Stimulated activated naive CD8-positive, alpha-beta T cell treated with anti-CD3 and anti-CD28 coated beads, Interleukin-15, Interleukin-2, amounts not matched to agents 100 U/mL and 50 U/mL, for 24 hours (primary cell): ENCODE results near the gene EXD2.
"Not testable (repeated sequence)": the region's sequence is repeated elsewhere in the genome, so short reads cannot be mapped to it uniquely, and the experiment has no call there.

Experiments used
- ATAC-seq: fragments of 150-1000 bp; cut with Tn5 transposase; one replicate; pipeline ENCODE4 v1.10.0; 2021
- DNase-seq: peaks from one replicate; pipeline ENCODE4 v3.0.0; 2021

The EXD2 gene

DNA sequence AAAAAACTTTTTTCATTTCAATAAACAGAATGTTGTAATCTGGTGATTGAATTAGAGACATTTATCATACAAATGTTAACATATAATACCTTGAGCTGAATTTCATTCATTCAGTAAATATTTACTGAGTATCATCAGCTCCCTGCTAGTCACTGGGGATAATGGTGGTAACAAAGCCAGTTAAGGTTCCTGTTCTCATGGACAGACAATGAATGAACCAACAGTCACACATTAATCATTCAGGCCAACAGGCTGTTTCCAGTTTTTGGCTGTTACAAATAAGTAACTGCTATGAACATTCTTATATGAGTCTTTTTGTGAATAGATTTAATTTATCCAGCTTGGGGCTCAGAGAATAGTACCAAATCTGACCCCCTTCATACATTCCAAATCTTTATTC is 13.5 kb downstream of the EXD2 start:
- no peak for DNase-seq
- no peak for ATAC-seq

DNA sequence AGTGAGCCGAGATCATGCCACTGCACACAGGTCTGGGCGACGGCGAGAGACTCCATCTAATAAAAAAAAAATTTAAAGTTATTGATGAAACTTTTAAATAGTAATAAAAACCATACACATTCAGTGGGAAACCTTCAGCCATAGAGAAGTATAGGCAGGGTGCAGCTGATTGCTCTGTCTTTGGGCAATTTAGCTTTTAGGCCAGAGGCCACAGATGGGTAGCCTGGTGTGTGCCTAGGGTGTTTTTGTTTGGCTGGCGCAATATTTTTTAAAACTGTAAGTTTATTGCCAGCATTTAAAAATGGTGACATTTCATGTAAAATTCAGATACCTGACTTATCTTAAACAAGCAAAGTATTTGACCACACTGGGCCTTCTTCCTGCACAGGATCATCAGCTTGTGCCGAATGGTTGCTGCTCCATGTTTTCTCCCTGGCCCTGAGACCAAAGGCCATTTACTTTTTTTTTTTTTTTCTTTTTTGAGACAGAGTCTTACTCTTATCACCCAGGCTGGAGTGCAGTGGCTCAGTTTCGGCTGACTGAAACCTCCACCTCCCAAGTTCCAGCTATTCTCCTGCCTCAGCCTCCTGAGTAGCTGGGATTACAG is 16.2 kb downstream of the EXD2 start:
- no peak for ATAC-seq
- DNase-seq, result no peak

DNA sequence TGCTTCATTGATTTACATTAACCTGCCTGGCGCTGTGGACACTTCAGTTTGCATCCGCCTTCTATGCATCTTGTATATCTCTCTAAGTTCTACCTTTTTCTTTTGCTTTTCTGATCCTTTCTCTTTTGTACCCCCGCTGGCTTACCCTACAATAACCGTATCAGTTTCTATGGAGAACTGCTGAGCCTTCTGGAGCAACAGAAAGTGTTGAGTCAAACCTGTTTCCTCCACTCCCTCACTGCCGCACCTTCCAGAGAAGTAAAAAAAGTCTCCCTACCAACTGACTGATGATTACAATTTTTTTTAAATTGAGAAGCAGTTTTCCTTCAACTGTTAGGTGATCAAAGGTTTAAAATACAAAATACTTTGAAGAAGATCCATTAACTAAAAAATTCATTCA is 17.4 kb downstream of the EXD2 start:
- DNase-seq (no peak), ATAC-seq (no peak)

DNA sequence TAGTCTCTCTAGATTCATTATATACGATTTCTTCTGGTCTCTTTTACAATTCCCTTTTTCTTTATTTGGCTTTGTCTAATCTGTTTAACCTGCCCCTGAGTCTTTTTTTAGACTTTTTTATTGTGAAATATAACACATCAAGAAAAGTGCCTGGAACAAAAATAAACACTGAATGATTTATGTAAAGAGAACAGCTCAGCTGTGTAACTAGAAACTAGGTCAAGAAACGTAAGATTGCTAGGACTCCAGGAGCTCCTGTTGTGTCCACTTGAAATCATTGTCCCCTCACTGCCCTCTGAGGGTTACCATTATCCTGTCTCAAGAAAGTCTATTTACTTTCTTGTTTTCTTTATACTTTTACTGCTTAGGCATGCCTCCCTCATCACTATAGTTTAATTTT is 23.1 kb downstream of the EXD2 start:
- ATAC-seq (no peak), DNase-seq (no peak)

DNA sequence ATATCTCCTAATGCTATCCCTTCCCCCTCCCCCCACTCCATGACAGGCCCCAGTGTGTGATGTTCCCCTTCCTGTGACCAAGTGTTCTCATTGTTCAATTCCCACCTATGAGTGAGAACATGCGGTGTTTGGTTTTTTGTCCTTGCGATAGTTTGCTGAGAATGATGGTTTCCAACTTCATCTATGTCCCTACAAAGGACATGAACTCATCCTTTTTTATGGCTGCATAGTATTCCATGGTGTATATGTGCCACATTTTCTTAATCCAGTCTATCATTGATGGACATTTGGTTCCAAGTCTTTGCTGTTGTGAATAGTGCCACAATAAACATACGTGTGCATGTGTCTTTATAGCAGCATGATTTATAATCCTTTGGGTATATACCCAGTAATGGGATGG is 26.4 kb downstream of the EXD2 start:
- ATAC-seq, DNase-seq: not testable (repeated sequence)

DNA sequence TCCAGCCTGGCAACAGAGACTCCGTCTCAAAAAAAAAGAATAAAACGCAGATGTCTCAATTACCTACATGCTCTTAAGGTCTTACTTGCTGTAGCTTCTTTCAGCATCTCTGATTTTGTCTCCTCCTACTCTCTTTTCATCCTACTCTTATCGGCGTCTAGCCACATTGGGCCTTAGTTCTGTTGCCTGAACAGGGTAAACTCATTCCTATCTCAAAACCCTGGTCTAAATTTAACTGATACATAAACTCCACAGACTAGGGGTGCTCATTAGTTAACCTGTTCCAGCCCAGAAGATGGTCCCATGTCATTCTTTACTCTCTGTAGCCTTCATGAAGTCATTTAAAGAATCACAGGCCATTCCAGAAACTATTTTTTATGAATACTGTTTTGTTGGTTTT is 33.6 kb downstream of the EXD2 start:
- DNase-seq (no peak), ATAC-seq (no peak)

DNA sequence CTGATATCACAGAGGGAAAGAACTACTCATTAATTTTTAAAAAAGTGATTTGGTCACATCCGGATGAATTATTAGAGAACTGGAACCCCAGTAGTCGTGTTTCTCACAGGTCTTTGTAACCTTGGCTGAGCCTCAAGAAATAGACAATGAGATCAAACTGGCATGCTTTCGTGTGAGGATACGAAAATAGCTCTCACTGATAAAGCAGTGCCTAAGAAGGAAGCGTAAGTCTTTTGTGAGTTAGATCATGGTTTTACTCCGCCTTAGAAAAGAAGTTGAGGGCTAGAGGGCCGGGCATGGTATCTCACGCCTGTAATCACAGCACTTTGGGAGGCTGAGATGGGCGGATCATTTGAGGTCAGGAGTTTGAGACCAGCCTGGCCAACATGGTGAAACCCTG is 34.9 kb downstream of the EXD2 start:
- ATAC-seq (no peak), DNase-seq (no peak)

DNA sequence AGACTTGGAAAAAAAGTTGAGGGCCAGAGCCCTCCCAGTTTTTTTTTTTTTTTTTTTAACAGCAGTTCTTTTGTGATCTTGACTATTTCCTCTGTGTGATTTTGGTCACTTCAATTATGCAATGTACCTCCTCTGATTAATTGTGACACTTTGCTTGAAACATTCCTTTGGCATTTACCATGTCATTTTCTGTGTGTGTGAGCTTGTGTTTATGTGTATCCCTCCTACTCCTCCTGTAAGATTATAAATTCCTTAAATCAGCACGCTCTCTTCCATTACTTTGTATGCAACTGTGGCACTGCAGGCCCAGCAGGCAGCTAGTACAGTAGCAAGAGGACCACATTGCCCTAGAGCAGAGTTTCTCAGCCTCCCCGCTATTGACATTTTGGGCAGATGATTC is 35.4 kb downstream of the EXD2 start:
- DNase-seq, result no peak

DNA sequence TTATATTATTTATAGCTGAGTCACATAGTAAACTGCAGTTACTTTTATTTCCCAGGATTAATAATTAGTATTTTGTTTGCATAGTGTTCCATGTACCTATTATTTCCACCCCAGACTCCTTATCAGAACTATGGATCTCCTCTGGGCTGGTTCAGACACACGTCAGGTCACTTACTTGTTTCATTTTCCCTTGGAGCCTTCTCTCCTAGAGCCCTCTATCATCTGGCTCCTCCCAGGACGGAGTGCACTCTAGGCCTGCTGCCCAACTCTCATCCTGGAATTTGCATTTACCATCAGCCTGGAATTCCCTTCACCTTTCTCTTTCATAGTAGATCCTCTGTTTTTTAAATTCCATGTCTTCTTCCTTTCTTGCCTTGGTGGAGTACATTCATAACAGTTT is 40.2 kb downstream of the EXD2 start:
- no peak for ATAC-seq
- DNase-seq, result no peak

More for the DNA sequence above, 35.4 kb downstream of the EXD2 start:
- no peak for ATAC-seq

DNA sequence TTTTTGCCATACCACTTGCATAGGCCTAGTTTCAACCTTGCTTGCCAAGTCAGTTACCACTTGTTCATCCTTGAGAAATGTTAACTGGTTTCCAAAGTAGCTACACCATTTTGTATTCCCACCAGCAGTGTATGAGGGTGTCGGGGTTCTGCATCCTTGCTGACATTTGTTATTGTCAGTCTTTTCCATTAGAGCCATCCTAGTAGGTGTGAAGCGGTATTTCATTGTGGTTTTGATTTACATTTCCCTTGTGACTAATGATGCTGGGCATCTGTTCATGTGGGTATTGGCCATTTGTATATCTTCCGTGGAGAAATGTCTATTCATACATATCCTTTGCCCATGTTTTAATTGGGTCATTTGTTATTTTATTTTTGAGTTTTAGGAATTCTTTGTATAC is 41.1 kb downstream of the EXD2 start:
- peak; percentile 55 for ATAC-seq

DNA sequence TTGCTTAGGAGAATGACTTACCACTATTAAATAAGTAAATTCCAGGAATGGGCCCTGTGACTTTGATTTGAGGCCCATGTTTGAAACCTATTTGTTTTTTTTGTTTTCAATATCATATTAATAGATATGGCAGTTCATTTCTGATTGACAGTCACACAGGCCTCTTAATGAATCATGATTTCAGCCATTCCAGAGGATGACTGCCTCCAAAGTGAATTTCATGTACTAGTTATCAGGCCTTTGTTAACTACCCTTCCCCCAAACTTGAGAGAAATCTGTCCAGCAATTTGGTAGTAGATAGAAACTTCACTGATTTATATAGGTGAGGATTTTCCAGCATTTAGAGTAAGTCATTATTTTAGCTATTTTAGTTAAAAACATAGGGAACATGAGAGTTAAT is 42.8 kb downstream of the EXD2 start:
- no peak for ATAC-seq
- DNase-seq, result no peak

More for the DNA sequence above, 41.1 kb downstream of the EXD2 start:
- DNase-seq, result no peak

DNA sequence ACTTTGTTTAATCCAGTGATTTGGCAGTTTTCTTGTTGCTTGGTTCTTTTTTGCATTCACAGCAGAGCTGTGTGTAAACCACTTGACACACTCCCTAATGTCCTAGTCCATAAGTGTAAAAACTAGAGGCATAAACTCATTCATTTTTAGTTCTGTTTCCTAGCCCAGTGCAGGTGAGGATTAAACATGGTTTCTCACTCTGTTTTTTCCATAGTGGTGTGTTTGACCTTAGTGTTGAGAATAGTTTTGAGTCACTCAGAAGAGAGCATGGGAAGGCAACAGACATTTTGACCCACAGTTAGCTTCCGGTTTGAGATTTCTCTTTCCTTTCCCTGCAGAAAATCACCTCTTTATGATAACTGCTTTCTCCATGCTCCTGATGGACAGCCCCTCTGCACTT is 44.4 kb downstream of the EXD2 start:
- ATAC-seq (no peak), DNase-seq (no peak)

DNA sequence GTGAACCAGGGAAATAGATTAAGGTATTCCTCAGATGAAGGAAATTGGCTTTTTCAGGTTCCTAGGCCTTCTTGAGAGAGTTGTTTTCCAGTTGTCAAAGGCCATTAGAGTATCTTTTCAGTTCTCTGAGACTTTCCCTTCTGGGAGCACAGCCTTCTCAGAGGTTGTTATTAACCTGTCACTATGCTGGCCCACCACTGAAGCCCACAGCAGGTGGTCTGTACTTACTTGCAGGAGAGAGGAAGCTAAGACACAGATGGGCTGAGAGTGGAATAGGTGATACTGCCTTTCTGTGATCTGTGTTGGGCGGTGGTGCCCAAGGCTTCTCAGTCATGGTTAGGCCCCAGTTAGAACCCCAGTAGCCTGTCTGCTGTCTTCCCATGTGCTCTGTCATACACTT is 45.8 kb downstream of the EXD2 start:
- DNase-seq, result no peak
- peak; percentile 11 for ATAC-seq

DNA sequence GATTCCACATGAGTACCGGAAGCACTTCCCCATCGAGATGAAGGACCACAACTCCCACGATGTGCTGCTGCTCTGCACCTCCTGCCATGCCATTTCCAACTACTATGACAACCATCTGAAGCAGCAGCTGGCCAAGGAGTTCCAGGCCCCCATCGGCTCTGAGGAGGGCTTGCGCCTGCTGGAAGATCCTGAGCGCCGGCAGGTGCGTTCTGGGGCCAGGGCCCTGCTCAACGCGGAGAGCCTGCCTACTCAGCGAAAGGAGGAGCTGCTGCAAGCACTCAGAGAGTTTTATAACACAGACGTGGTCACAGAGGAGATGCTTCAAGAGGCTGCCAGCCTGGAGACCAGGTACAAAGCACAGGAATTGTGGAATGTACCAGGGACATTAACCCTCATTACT is 46.3 kb downstream of the EXD2 start:
- DNase-seq (no peak), ATAC-seq (peak; percentile 14)

DNA sequence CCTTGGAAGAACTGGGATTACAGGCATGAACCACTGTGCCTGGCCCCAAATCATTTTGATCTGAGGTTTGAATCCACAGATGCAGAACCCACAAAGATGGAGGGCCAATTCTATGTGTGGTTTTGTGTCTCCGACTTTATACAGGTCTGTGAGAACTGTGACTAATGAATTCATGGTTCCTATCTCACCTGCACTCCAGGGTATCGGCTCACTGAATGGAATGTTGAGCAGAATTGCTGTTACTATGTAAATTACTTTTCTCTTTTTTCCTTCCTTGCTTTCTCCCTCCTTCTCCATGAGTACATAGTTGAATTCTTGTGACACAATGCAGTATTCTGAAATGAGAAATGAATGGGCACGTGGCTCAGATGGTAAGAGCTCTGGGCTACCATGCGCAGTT is 47.6 kb downstream of the EXD2 start:
- ATAC-seq (no peak), DNase-seq (no peak)

DNA sequence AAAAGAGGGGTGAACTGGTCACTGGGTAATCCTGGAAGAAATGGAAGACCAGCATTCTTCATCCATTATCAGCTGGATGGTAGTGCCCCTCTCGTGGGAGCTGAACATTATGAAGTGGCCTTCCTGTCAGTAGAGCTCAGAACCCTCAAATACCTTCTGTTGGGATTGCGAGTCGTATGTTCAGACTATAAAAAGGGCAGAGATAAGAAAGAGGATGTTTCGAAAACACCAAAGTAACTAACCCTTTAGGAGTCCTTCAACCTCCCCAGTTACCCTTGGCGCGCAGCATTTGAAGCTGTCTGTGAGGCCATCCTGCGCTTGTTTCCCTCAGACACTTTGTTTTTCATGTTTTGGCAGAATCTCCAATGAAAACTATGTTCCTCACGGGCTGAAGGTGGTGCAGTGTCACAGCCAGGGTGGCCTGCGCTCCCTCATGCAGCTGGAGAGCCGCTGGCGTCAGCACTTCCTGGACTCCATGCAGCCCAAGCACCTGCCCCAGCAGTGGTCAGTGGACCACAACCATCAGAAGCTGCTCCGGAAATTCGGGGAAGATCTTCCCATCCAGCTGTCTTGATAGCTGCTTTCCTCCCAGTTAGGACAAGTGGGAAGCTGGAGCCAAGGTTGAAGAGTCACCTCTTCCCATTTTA is 49.4 kb downstream of the EXD2 start:
- DNase-seq, result no peak

DNA sequence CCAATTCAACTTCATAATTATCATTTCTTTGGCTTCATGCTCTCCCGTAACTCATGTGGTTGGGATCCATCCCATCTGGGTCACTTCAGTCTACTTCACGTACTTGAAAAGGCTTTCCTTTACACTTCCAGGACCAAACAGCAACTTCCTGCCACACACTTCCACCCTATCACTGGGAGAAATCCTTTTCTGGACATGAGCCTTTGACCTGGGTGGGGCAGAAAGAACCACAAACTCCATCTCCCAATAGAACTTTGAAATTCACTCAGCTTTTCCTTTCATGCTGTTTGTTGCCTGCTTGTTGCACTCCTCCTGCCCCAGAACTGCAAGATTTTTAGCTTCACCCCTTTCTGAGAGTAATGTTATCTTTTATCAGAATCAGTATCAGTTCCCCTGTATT is 50.3 kb downstream of the EXD2 start:
- no peak for ATAC-seq
- DNase-seq, result no peak

More for the DNA sequence above, 49.4 kb downstream of the EXD2 start:
- ATAC-seq, result no peak

DNA sequence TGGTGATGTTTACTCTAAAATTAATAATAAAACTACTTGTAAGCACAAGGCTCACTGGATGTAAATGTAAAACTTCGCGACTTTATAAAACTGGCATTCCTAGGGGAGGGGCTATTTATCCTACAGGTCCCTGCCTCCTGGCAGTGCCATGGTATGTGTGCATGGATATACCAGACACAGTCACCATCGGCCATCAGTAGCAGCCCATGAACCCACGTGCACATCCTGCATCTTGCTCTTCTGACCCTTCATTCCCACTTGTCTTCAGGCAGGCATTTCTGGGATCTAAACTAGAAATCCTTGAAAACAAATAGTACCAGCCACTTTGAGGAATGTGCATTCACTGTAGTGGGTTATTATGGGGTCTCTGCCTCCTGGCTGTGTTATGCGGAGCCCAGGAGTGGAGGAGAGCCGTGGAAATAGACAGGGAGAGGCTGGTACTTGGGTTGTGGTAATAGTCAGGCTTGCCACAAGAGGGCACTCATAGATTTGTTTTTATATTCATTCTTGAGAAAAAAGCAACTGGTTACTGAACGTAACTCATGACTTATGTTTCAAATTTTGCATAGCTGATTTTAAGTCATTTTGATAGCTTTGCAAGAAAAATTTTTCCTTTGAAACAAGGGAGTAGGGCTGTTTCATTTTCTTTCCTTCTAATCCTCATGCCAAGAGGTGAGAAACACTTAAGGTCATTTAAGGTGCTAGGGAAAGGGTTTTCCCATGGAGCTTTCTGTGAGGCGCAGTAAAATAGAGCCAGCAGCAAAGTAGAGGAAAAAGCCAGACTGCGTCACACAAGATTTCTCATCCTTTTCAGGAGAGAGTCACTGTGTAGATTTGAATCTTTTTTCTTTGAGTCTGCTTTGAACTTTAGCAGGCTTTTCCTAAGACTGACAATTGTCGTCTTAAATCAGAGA is 51.3 kb downstream of the EXD2 start:
- peak; percentile 55 for DNase-seq

DNA sequence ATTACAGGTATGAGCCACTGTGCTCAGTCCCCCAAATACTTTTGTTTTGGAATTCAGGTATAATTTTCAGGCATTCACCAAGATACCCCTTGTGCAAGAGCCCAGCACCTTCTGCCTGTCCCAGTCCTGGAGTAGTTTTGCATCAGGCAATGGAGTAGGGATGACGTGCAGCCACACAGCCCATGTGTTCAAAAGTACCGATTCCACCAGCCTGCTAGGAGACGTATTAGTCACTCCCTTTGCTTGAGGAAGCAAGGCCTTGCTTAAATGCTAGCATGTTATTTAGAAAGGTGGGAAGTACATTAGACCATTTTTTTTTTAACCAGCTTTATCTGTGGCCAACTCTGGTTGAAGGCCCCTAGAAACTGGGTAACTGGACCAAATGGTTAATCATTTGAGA is 53.6 kb downstream of the EXD2 start:
- no peak for ATAC-seq
- DNase-seq, result no peak

More for the DNA sequence above, 51.3 kb downstream of the EXD2 start:
- ATAC-seq, result peak; percentile 36

DNA sequence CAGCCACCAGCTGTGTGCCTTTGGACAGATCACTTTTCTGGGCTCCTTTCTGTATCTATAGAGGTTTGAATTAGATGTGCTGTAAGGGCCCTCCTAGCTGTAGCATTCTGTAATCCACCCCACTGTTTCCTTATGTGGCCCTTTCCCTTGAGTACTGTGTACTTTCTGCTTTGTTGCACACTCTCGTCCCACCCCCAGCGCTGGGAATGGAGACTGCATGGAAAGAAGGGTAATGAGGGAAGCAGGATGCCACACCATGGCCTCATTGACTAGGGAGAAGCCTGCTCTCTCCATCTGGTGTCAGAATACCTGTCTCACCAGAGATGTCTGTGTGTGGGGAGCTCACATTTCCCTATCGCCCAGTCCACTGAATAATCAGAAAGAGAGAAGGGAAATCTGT is 55.0 kb downstream of the EXD2 start:
- no peak for ATAC-seq
- DNase-seq, result no peak

DNA sequence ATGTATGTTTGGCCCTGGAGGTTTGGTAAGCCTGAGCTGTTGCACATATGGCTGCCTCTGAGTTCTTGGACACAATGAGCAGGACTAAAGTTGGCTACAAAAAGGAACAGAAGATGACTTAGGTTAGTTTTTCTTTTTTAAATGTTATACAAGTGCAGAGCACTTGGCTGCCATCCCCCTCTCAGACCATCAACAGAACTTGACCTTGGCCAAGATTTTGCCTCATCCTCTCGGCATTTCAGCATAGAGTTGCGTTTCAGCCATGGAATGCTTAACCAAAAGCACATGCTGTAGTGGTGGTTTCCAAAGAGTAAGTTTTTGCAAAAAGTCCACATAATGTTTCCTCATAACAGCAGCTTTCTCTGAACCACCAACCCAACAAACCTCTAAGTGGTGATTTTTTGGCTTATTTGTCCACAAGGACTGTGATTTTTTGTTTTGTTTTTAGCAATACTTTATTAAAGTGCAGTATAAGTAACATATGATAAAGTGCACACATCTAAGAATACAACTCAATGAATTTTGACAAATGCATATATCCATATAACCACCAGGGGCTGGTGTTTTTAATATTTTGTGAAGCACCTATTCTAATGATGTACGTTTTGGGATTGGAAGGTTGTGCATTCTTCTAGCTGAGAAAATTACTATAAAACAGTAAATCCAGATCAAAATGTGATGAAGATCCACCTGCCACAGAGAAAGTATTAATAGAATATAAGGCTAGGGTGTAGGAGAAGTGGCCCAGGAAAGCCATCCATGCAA is 56.6 kb downstream of the EXD2 start:
- ATAC-seq (no peak), DNase-seq (no peak)

DNA sequence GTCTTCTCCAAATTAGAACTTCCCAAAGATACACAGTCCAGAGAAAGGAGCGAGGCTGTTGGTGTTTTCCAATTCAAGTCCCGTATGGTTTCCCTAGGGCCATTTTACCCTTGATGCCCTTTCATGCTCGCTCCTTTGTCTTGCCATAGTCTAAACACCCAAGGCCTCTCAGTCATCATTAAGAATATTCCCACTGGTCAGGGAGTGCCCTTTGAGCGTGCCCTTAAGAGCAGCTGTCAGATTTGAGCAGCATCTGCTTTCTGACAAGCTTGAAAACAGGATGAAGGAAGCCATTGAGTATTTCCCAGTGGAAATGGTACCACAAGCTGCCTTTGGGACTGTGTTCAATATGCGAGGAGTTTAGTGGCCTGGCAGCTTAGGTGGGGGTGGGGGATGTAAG is 58.3 kb downstream of the EXD2 start:
- DNase-seq, result no peak
- ATAC-seq, result no peak

DNA sequence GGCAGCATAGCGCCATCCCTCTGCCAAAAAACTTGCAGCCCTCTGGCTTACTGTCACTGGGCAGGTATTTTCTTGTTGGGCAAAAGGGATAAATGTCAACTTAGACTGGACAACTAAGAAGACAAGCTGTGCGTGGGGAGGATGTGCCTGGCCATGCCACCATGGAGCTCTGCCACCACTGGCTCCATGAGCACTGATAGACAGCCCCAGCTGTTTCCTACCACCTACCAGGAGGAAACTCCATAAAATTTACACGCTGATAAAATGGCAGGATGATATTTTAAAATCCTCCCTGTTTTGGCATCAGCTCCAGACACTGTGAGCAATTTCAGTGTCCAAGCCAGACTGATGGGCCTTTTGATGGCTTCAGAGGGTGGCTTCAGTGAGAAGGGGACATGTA is 61.6 kb downstream of the EXD2 start:
- DNase-seq (no peak), ATAC-seq (no peak)
